ENCODE results near the gene SPATS2. TPM values are rescaled to one million over a fixed set of nuclear protein-coding genes. Genes with fewer than 3 reads are reported as not detected.

SPATS2 gene
- total and polyA plus RNA-seq, 2 donors (not counting 3 experiments of a cell fraction or from before 2014, with no cell fraction given): 55.8 to 66.5 TPM

- Histone ChIP-seq H3K9ac (replicated peaks; ENCODE audit: extremely low read depth, insufficient read depth, low read length) (no peak overlapping the region), H3K9me1 (replicated peaks; ENCODE audit: control insufficient read depth, extremely low read depth, insufficient read depth, low read length) (no peaks in the 10 kb centered on the region), H3K9me3 (replicated peaks; ENCODE audit: control insufficient read depth, insufficient read depth, low read length) (no peaks in the 10 kb centered on the region), H3K4me1 (ENCODE audit: control insufficient read depth, extremely low read depth, insufficient read depth, low read length) (peaks cover 14% of the 10 kb centered on the region), H3K79me2 (ENCODE audit: control insufficient read depth, insufficient read depth, low read length) (peaks cover 20% of the 10 kb centered on the region), H2AFZ (ENCODE audit: low read depth, low read length) (no peak overlapping the region), H3K36me3 (ENCODE audit: control insufficient read depth in 2 of 2, extremely low read depth in 1 of 2, insufficient read depth in 2 of 2, low read length in 2 of 2) (peaks cover 11 to 31% of the 10 kb centered on the region in 2 experiments), H4K20me1 (replicated peaks; ENCODE audit: control insufficient read depth, extremely low read depth, insufficient read depth, low read length) (no peaks in the 10 kb centered on the region), H3K27me3 (ENCODE audit: control insufficient read depth in 2 of 2, insufficient read depth in 2 of 2, low read length in 2 of 2) (no peaks in the 10 kb centered on the region), H3K4me2 (ENCODE audit: insufficient read depth, low read length) (no peak overlapping the region), H3K4me3 (replicated peaks in 1 of 3; ENCODE audit: insufficient read depth in 1 of 3, low read depth in 1 of 3, low read length in 3 of 3) (no peak overlapping the region), H3K27ac (ENCODE audit: insufficient read depth, low read depth, low read length) (no peak overlapping the region)
- ChIA-PET POLR2A (no interaction called here), CTCF (interaction anchor here (0.7 to 2.0 kb wide), 5 partner anchors 8 to 207 kb away, joined by 3 to 10 read pairs (median 8); no protein-coding TSS in a partner anchor)
- dilution Hi-C loops (cut with MboI; ENCODE audit: extremely low pct_ligation_motif_present, low sequenced_read_pairs): no loop called here
- intact Hi-C loops (cut with micrococcal nuclease): loop anchor here (5.0 kb wide), 1 partner anchor 208 kb away; no protein-coding TSS in a partner anchor
- DNase-seq (ENCODE audit: low read depth, low spot score): no peak
- no peak for FAIRE-seq
- BruUV-seq (replicated peaks): no TSS peak
- TF ChIP-seq FOS (IDR thresholded peaks at IDR 0.05; ENCODE audit: borderline replicate concordance, insufficient read depth, low read length) (no peak), GATA2 (IDR thresholded peaks at IDR 0.05; ENCODE audit: insufficient read depth, insufficient read length, low read depth, low read length) (no peak), POLR2AphosphoS5 (IDR thresholded peaks at IDR 0.05; ENCODE audit: insufficient read depth, low read depth, low read length) (no peak), MAX (IDR thresholded peaks at IDR 0.05; ENCODE audit: insufficient read depth, insufficient read length) (no peak), EZH2 (IDR thresholded peaks at IDR 0.05; ENCODE audit: borderline replicate concordance, low read depth, low read length, severe bottlenecking) (no peak), POLR2A (IDR thresholded peaks at IDR 0.05; ENCODE audit: low read depth, low read length) (no peak), MYC (IDR thresholded peaks at IDR 0.05; ENCODE audit: low read depth, low read length) (no peak), CTCF (IDR thresholded peaks at IDR 0.05; ENCODE audit: extremely low read depth in 1 of 2, insufficient read depth in 1 of 2, low read depth in 1 of 2, low read length in 2 of 2) (no peak), JUN (IDR thresholded peaks at IDR 0.05; ENCODE audit: borderline replicate concordance, insufficient read depth, insufficient read length, low read depth) (no peak)
Observed at GRCh38 chr12:49565406-49566265, 198.4 kb downstream of the SPATS2 start.

All from endothelial cell of umbilical vein (primary cell).